HG03175 (cell line): ENCODE measurements around the gene SGPP2.

Experiments
- ATAC-seq: cut with Tn5 transposase; IDR thresholded peaks from one replicate; pipeline ENCODE4 v1.9.1; 2021; ENCODE audit warnings: mild to moderate bottlenecking, moderate library complexity; ENCODE audit not compliant: unreplicated experiment

The SGPP2 gene

DNA sequence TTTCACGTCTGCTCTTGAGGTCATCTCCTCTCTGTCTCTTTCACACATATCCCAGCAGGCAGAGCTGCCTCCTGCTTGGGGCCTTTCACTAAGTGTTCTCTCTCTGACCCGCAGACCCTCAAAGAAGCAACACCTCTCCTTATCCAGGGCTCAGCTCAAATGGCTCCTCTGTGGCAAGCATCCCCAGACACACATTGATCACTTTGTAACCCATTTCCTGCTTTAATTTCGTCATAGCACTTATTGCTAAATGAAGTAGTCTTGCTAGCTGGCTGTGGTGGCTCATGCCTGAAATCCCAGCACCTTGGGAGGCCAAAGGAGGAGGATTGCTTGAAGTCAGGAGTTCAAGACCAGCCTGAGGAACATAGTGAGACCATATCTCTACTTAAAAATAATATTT is 41.4 kb downstream of the SGPP2 start:
- ATAC-seq: no peak

DNA sequence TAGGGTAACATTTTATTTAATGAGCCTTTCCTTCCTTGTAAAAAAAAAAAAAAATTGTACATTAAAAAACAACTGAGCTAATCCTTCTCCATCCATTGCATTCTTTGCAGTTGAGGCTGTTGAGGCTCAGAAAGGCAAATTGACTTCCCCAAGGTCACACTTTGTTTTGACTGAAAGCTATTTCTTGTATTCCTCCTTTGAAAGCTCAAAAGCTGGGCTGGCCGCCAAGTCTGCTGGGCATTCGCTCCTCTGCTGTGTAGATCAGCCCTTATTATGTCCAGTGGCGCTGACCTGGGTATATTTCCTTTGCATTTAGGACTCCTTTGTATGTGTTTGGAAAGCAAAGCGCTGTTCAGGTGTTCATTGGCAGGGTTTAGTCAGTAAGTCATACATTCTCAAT is 44.0 kb downstream of the SGPP2 start:
- no peak for ATAC-seq

DNA sequence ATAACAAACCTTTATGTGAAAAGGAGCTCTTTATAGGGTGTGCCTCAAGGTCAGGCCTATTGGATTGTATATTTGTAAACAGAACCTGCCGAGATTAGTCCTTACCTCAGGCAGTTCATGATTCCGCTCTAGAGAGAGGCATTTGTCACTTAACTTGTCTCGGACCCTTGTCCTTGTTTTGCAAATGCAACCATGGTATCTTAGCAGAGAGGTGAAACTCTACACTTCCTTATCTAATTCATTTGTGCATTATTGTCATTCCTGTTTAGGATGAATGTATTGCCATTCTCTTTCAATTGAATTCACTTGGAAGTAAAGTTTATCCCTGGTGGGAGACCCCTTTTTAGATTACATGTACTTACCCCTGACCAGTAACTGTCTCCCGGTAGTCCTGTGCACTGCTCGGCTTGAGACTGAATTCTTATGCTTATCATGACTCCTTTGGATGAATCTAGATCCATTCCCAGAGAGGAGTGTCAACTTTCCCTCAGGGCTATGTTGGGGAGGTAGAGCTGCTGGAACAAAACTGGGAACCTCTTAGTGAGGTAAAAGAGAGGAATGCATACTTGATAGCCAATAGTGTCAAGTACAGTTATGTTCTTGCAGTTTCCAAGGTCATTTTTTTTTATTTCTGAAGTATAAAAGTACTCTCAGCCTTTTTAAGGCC is 46.6 kb downstream of the SGPP2 start:
- ATAC-seq: no peak

DNA sequence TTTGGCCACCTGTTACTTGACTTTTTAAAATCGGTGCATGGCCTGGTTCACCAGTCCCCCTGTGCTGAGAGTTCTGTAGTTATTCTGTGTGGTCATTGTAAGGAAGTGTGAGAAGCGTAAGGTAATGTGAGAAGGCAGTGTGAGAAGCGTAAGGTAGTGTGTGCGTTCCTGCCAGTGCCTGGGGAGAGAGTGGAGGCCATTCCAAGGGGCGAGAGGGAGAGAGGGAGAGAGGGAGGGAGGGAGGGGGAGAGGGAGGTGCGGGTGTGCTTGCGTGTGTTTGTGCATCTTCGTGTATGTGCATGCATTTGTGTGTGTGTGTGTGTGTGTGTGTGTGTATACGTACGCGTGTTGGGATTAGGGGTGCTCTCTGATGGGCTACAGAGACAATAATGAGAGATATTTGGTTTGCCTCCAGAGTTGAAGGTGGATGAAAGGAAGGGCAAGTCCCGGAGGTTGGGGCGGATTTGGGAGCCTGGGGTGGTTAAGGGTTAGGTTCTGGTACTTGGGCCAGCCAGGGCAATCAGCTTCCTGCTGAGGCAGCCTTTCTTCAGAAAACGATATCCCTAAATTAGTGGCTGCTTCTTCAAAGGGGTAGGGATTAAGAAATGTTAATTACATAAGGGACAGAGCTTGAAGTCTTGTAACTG is 53.7 kb downstream of the SGPP2 start:
- no peak for ATAC-seq

DNA sequence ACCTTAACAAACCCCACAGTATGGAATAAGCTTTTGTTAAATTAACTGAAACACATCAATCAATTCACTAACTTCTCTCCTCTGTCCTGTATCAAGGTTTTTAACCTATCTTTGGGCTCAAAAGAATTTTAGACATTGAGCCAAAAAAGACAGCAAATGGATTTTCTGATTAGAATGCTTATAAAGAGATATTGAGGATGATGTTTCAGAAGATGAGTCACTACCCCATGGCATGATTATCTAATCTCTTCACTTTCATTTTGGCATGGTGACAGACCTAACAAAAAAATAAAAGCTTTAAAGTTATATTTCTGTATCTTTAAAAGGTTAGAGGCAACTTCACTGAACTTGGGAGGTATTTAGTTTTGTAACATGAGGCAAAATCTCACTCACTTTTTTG is 55.5 kb downstream of the SGPP2 start:
- no peak for ATAC-seq

DNA sequence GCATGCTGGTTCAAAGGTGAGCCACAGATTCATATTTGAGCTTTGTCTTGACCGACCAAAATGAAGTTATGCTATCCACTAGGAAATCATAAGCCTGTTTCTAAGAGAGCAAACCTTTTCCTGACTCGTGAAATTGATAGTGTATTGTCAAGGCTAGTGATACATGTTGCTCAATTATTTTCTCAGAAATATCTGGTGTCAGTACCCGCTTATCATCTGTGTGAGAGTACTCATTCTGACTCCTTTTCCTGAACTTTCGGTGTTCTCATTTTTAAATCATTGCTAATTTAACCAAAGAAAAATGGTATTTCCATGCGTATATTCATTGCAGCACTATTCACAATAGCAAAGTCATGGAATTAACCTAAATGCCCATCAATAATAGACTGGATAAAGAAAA is 56.2 kb downstream of the SGPP2 start:
- ATAC-seq: no peak

DNA sequence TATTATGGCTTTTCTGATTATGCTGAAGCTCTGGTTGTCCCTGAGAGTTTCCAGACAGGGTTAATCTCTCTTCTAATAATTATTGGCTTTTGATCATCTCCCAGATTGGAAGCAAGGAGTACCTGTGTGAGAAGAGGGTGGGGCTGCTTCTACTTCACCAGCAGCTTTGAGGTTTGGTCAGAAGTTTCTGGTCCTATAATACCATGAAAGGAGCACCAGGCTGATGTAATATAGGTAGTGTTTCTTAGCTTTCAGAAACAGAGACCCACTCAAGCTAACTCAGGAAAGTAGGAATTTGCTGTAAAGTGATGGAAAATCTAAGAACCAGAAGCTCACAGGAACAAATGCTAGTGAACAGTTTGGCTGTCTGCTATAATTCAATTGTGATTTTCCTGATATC is 57.6 kb downstream of the SGPP2 start:
- no peak for ATAC-seq

DNA sequence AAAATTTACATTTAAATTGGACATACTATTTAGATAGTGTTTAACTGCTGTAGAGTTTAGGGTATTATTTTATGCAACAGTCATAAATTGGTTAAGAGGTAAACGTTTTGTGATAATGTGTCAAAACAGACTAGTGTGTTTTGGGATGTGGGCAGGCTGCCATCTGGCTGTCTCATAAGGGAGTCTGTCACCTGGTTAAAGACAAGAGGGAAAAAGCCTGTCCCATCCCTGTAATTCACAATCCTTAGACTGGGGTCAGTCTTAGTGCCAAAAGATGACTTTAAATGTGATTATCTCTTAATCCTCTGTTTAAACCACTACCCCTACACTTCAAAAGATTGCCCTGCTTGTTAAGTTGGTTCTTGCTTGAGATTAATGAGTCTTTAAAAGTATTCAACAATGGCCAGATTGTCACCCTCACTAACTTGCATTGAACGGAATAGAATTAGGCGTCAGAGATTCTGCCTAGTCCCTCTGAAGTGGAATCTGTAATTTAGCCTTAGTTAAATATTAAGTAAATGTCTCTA is 59.2 kb downstream of the SGPP2 start:
- peak; percentile 50 for ATAC-seq

DNA sequence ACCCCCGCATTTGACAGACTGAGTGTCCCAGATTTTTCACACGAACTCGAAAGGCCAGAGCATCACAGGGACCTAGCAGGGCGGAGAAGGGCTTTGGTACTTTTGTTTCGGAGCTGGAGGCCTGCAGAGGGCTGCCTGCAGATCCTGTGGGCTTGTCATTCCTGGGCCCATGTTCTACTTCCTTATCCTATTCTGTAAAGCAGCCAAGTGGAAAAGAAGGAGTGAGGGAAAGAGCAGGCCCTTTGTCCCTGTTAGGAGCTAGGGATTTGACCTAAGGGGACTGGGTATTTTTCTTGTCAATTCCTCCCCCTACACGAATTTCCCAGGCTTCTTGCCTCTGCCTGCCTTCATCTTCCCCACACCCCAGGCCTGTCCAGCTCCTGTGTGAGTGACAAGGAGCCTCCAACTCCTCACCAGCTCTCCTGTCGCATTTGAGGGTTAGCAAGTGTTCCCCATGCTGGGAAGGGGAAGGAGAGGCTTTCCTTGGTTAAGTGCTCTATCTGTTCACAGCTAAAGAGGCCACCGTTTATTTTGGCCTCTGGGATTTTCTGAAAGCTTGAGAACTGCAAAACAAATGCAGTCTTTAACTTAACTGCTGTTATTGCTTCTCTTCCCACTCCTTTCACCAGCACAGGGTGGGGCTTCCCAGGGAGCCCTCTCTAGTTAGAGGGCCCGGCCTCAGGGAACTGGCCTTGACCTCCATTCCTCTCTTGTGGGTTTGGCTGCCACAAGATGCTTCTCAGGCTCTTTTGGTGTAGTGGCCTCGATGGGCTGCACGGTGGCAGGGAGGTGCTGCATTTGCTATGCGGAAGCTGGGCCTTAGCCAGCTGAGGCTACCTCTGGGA is 61.2 kb downstream of the SGPP2 start:
- no peak for ATAC-seq

DNA sequence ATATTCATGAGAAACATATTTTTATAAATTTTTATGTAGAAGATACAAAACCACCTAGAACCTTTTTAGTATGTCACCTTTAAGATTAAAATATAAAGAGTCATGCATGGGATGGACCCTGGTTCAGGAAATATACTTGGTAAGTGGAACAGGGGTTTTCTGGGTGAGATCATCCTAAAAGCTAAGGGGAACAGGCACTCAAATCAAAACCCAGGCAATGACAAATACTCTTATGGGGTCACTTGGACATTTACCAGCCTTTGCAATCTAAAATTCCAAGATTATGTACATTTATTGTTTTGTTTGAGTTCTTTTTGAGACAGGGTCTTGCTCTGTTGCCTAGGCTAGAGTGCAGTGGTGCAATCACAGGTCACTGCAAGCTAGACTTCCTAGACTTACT is 65.8 kb downstream of the SGPP2 start:
- no peak for ATAC-seq

DNA sequence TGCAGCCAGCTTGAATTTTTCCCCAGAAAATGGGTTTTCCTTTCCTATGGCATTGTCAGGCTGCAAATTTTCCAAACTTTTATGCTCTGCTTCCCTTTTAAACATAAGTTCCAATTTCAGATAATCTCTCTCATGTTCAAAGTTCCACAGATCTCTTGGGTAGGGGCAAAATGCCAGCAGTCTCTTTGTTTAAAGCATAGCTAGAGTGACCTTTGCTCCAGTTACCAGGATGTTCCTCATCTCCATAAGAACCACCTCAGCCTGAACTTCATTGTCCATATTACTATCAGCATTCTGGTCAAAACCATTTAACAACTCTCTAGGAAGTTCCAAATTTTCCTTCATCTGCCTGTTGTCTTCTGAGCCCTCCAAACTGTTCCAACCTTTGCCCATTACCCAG is 68.3 kb downstream of the SGPP2 start:
- no peak for ATAC-seq

DNA sequence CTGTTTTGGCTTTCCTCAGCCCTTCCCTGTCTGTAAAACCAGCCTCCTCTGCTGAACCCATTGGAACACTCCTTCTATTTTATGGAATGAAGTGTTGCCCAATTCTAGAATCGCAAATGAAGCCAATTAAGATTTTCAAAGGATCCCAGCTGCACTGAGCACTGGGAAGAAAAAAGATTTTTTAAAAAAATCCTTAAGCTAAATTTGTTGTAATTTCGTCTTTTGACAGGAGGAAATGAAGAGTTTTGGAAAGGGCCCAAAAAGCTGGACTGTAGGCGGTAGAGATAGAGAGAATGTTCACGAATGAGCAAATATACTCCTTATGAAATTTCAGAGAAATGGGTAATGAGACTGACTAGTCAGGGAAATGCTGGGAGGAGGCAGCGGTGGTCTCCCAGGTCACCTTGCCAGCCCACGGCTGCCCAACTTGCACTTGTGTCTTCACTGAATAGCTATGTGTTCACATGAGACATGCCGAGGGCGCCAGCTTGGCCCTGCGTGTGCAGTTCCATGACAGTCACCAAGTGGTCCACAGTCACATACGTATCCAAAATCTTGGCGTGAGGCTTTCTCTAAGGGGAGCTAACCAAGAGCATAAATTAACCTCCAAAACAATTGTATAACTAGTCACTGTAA is 69.9 kb downstream of the SGPP2 start:
- ATAC-seq: no peak

DNA sequence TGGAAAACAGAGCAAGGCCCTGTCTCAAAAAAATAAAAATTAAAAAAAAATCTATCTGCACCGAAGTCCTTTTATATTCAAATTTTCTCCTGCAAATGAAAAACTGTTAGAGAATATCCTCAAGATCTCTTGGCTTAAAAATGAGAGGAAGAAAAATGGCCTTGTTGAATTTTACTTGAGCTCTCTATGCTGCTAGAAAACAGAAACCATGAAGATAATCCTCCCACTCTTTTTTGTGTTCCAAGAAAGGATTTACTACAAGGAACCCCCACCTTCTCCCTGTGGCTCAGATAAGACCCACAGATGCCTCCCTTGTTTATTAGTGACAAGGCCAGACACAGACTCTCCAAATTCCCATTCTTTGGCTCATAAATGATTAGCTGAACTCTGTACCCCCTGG is 71.0 kb downstream of the SGPP2 start:
- no peak for ATAC-seq

DNA sequence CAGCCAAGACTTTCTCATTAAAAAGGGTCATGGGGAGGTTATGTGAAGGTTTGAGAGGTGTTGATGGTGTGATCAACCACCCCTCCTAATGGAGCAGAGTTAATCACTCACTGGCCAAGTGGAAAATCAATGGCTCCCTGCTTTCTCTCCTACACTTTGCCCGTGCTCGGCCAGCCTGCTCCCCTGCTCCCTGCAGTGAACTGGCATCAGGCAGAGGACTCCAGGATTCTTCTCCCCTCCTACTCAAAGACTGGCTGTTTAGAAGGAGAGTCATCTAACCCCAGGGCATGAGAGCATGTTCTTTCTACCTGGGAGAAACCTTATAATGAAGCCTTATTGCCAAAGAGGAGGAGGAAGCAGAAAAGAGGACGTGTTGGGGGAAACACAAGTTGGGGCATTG is 74.9 kb downstream of the SGPP2 start:
- ATAC-seq: no peak

DNA sequence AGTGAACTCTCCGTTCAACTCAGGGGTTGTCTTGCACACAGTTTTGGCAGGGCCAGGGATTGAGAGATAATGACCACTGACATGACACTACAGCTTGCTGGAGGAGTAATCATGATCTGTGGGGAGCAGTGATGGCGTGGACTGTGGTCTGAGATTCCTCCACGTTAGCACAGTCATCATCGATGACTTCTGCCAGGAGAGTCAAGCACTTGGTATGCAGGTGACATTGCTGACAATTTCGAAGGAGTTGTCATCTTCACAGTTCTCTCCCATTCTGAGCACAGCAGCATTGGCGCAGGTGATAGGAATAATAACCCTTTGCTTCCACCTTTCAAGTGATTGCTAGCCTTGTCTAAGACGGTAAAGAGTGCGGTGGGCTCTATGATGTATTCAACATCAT is 79.8 kb downstream of the SGPP2 start:
- peak; percentile 5 for ATAC-seq

DNA sequence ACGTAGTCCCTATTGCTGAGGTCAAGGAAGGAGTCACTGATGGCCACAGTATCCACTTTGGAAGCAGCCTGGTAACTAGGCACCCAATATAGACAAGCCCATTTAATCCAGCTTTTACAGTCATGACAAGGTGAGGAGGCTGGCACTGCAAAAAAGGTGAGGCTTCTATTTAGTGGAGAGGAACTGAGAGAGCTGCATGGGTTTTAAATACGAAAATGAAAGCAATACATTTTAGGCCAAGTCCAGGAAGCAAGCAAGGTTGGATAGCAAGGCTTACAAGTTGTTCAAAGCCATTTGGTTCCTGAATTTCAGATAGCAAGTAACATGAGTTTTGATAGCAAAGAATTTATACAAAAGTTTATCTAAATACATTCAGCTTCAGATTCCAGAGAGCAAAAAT is 80.4 kb downstream of the SGPP2 start:
- ATAC-seq: peak; percentile 99

DNA sequence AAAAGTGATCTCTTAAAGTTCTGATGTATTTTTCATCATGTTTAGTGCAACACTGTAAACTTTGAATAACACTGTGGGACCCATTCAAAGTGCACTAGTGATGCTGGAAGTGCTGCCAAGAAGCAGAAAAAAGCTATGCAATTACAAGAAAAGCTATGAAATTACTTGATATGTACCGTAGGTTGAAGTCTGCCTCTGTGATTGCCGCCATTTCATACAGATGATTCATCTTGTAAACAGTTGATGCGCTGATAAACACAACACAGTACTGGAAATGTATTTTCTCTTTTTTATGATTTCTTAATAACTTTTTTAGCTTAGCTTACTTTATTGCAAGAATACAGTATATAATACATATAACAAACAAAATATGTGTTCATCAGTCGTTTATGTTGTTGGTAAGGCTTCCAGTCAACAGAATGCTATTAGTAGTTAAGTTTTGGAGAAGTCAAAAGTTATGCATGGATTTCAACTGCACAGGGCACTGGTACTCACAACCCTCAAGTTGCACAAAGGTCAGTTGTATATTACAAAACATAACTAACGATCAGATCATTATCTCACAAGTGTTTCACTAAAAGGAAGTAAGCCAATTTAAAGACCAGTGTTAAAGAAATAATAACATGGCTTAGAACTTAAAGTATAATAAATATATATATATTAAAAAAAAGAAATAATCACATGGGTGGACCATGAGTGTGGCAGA is 82.0 kb downstream of the SGPP2 start:
- no peak for ATAC-seq

DNA sequence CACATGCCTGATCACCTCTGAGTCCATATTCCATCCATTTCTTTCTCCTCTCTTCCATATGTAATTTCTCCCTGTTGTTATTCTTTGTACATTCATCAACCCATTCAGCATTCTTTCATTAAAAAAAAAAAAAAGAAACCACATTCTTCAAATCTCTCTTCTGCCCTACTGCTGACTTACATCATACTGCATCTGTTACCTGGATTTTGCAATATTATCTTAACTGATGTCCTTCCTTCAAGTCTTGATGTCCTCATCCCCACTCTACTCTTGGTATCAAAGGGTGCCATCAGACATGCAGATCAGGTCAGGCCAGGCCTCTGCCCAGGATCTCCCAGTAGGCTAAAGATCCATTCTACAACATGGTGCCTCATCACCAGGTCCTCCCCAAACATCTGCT is 90.6 kb downstream of the SGPP2 start:
- ATAC-seq: no peak

DNA sequence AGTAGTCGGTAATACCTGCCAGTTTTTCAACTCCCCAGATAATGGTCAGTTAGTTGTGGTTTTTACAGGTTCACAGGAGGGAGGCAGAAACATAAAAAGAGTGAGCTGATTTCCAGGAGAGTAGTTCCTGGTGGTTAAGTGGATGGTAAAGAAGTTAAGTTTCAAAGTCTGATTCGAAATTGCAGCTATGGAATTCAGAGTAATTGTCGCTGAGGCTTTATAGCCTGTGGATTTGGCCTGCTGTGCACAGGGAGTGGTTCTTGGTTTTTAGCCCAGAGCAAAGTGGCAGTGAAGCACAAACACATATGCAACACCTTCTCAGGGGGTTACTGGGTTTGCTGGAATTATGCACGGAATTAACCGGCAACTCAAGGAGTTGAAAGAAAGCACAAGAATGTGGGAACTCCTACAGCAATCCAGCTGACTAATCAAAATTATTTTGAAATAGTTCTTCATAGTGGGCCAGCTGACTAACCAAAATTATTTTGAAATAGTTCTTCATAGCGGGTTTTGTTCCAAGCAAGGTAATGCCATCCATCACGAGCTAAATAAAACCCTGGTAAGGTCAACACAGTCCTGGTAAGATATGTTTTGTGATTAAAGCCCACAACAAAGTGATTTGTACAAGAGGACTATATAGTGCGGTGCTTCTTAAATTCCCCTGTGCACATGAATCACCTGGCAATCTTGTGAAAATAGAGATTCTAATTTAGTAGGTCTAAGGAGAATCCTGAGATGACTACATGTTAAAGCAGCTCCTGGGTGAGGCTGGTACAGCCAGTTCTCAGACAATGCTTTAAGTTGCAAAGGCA is 94.4 kb downstream of the SGPP2 start:
- ATAC-seq: no peak

DNA sequence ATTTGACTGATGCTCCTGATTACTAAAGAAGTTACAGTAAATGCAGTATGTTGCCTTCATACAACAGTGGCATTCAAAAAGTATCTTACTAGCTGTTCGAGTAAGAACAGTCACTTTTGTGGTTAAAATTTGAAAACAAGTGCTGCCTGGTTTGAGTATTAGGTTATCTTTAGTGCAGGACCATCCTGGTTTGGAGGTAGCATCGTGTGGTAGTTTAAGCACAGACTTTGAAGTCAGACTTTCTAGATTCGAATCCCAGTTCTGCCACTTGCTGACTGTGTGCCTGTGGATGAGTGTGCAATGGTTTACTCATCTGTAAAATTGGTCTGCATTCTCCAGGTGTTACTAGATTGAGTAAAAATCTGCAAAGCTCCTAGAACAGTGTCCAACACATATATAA is 96.8 kb downstream of the SGPP2 start:
- ATAC-seq: peak; percentile 66
